Upper lobe of left lung (tissue), 6 donors: ENCODE results near the gene GFOD1. TPM values are rescaled to one million over a fixed set of nuclear protein-coding genes. Genes with fewer than 3 reads are reported as not detected.
A peak's percentile ranks its signal among the peaks of the same experiment; 100 is the strongest.

ENCODE experiments used
- ATAC-seq, 2 donors: fragments of 200-7000 bp; cut with Tn5 transposase; one replicate each; pipeline ENCODE4 v1.9.1; 2022; ENCODE audit warnings: mild to moderate bottlenecking in 2 of 2, moderate library complexity in 2 of 2; ENCODE audit not compliant: low FRiP score in 2 of 2
- DNase-seq, 2 donors: peaks; one replicate each; pipeline ENCODE4 v3.0.0-alpha.2; 2019 to 2020
- H3K27ac ChIP-seq, 4 donors: fragments of 200-600 bp; sonication (generic); one replicate each; pipeline ENCODE4 v1.5.1; 2016 to 2019
- H3K27me3 ChIP-seq, 4 donors: fragments of 200-600 bp; sonication (generic); one replicate each; pipeline ENCODE4 v1.5.1; 2017 to 2019
- H3K36me3 ChIP-seq, 4 donors: fragments of 200-600 bp; sonication (generic); one replicate each; pipeline ENCODE4 v1.5.1; 2016 to 2019
- H3K4me1 ChIP-seq, 4 donors: fragments of 200-600 bp; sonication (generic); one replicate each; pipeline ENCODE4 v1.5.1; 2018 to 2019
- H3K4me3 ChIP-seq, 4 donors: fragments of 200-600 bp; sonication (generic); one replicate each; pipeline ENCODE4 v1.5.1; 2017 to 2019; ENCODE audit warnings: mild to moderate bottlenecking in 2 of 4, moderate library complexity in 1 of 4
- H3K9me3 ChIP-seq, 4 donors: fragments of 200-600 bp; sonication (generic); one replicate each; pipeline ENCODE4 v1.5.1; 2018 to 2019
- EP300 ChIP-seq, 4 donors: sonication (generic); formaldehyde crosslinking; IDR thresholded peaks; one replicate each; pipeline ENCODE4 v1.5.1; 2017; ENCODE audit warnings: antibody characterized with exemption in 4 of 4, control low read depth in 2 of 4
- POLR2A ChIP-seq, 4 donors: fragments of 450-650 bp; IDR thresholded peaks; one replicate each; pipeline ENCODE4 v1.5.1; 2016 to 2017; ENCODE audit warnings: antibody characterized with exemption in 4 of 4, mild to moderate bottlenecking in 2 of 4
- POLR2AphosphoS5 ChIP-seq, 2 donors: sonication (generic); formaldehyde crosslinking; IDR thresholded peaks; one replicate each; pipeline ENCODE4 v1.5.1; 2017; ENCODE audit warnings: antibody characterized with exemption in 2 of 2
- WGBS, 2 donors: methylation state at CpG; one replicate each; pipeline ENCODE4 v1.1.5; 2017 to 2018; 5-methylcytosine and 5-hydroxymethylcytosine counted together
- total RNA-seq, 6 donors: library from RNA; depleted of rRNA in 4 of 6; stranded (reverse); fragments of >200 nt in 4 of 6; gene quantifications; one replicate each; pipeline versions ENCODE4 v1.1.0 to v1.2.1, GENCODE V29; 2016 to 2021
- TF ChIP-seq, protein P1 (sequence below), 6 experiments: fragments of 450-650 bp in 4 of 6; fragments of 200-600 bp in 2 of 6; sonication (generic) in 2 of 6; IDR thresholded peaks; one replicate each; pipeline ENCODE4 v1.5.1; 2016 to 2019; ENCODE audit warnings: antibody characterized with exemption in 6 of 6
- donor health status: DM: no; HTN: no; CAD: no; lungs with moderate emphysema.
- donor health status: DM: no; HTN: yes; CAD: no; lungs with severe emphysema.

GFOD1 gene, protein sequence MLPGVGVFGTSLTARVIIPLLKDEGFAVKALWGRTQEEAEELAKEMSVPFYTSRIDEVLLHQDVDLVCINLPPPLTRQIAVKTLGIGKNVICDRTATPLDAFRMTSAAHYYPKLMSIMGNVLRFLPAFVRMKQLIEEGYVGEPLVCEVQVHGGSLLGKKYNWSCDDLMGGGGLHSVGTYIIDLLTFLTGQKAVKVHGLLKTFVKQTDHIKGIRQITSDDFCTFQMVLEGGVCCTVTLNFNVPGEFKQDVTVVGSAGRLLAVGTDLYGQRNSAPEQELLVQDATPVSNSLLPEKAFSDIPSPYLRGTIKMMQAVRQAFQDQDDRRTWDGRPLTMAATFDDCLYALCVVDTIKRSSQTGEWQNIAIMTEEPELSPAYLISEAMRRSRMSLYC
- 10 to 100 TPM; 22.8 to 37.7 (median 25.8) TPM for total RNA-seq

DNA sequence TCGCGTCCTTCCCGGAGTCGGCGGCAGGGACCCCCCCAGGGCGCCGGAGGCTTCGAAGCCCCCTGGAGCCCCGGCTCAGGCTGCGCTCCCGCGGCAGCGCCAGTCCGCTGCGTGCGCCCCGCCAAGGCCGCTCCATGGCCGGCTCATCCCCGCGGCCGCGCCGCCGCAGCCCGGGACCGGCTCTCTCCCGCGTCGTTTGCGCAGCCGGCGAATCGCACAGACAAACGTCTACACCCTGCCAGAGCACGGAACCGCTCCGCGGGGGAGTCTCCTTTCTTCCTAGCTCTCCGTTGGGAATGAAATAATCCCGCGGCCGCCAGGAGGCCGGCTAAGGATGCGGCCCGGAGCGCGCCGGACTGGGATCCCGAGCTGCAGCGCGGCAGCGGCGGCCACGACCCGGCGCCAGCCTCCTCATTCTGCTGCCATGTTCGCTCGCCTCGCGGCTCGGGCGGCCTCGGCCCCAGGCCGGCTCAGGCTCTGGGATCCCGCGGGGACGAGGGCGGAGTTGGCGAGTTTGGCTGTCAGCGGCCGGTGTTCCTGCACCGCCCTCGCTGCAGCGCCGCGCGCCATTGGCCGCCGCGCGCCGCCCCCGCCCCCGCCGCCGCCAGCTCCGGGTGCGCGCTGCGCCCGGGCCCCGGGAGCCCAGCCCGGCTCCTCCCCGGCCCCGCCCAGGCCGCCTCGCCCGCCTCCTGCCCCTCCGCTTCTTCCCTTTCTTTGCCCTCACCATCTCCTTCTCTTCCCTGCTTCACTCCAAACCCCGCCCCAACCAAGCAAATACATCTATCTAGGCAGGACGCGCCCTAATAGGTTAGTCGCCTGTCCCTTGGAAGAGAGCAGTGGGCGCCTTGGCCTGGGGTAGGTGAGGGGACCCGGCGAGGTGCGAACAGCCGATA, at the start of gene GFOD1:
TSS of gene GFOD1 (minus strand) at position 479 of the 893 bp plus-strand sequence. CDS start 710 bp downstream, outside the sequence.
- peak within 1 kb of the TSS; percentile 86 to 91 (median 89) for H3K27ac ChIP-seq
- H3K36me3 ChIP-seq, result no peaks in the 10 kb centered on the region
- DNase-seq (peak; percentile 91 to 98), ATAC-seq (peak; percentile 89 to 94)
- H3K4me1 ChIP-seq, result peaks cover 18 to 30% (median 21%) of the 10 kb centered on the region in 4 donors
- peak within 1 kb of the TSS; percentile 76 to 100 (median 92) for H3K4me3 ChIP-seq
- 0 to 1% methylated on average over 23 to 49 of the region's 109 CpGs for WGBS, 2 donors
- no peaks in the 10 kb centered on the region for H3K27me3 ChIP-seq
- TF ChIP-seq, protein P1, sequence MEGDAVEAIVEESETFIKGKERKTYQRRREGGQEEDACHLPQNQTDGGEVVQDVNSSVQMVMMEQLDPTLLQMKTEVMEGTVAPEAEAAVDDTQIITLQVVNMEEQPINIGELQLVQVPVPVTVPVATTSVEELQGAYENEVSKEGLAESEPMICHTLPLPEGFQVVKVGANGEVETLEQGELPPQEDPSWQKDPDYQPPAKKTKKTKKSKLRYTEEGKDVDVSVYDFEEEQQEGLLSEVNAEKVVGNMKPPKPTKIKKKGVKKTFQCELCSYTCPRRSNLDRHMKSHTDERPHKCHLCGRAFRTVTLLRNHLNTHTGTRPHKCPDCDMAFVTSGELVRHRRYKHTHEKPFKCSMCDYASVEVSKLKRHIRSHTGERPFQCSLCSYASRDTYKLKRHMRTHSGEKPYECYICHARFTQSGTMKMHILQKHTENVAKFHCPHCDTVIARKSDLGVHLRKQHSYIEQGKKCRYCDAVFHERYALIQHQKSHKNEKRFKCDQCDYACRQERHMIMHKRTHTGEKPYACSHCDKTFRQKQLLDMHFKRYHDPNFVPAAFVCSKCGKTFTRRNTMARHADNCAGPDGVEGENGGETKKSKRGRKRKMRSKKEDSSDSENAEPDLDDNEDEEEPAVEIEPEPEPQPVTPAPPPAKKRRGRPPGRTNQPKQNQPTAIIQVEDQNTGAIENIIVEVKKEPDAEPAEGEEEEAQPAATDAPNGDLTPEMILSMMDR (IDR thresholded peaks at IDR 0.05), result peak in 3 of 6 experiments; percentile 26 to 68 (median 60)
- TF ChIP-seq EP300 (IDR thresholded peaks at IDR 0.05) (no peak), POLR2A (IDR thresholded peaks at IDR 0.05) (peak in 3 of 4 donors; percentile 69 to 90 (median 74)), POLR2AphosphoS5 (IDR thresholded peaks at IDR 0.05) (peak; percentile 52 to 92)
- no peaks in the 10 kb centered on the region for H3K9me3 ChIP-seq

DNA sequence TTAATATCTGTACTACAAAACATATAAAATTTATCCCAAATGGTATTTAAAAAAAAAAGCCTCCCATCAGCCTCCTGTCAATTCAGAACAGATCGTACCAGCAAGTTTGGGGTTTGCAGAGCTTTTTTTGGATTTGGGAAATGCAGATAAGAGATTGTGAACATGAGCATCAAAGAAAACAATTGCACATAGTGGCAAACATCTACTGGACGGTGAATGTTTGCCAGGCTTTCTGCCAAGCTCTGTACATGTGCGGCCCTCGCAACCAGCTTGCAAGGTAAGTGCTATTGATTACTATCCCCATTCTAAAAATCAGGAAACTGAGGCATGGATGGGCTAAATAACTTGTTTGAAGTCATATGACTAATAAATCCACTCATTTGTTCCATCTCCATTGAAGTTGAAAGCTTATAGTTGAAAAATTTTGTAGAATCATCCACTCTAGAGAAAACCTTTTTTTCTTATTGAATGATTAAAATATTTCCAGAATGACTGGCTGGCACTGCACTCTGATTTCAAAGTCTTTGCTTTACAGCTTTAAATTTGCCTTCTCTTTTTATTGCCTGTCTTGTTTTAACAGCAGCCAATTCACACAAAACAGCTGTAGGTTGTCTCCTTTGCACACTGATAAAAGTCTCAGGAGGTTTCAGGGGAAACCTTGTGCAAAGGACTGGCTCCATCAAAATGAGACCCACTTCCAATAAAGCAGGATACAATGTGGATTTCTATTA, 49.6 kb upstream of the GFOD1 start:
- TF ChIP-seq POLR2AphosphoS5 (IDR thresholded peaks at IDR 0.05) (no peak), POLR2A (IDR thresholded peaks at IDR 0.05) (no peak), EP300 (IDR thresholded peaks at IDR 0.05) (no peak)
- TF ChIP-seq, protein P1 (IDR thresholded peaks at IDR 0.05), result no peak
- no peak for DNase-seq
- H3K27ac ChIP-seq, result no peak overlapping the region
- no peaks in the 10 kb centered on the region for H3K36me3 ChIP-seq
- H3K4me1 ChIP-seq, result peaks cover 0 to 15% (median 6%) of the 10 kb centered on the region in 4 donors
- H3K27me3 ChIP-seq, result no peaks in the 10 kb centered on the region
- H3K4me3 ChIP-seq, result no peak overlapping the region
- no peak for ATAC-seq
- no peaks in the 10 kb centered on the region for H3K9me3 ChIP-seq
- 74 to 79% methylated on average over 4 of the region's 4 CpGs for WGBS, 2 donors

DNA sequence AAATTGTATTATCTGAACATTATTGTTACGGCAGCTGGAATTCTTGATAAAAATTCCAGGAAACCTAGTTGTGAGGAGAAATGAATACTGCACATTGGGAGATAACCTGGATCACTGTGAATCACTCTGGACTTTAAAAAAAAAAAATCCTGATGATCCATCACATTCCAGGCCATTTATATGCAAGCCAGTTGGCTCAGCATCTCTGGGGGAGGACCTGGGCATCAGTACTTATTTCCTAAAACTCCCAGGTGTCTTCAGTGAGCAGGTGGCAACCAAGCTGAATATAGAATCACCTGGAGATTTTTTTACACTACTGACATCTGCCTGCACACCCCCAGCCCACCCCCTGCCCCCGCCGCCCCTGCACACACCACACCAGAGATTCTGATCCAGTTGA, 47.9 kb upstream of the GFOD1 start:
- TF ChIP-seq POLR2AphosphoS5 (IDR thresholded peaks at IDR 0.05), result no peak
- TF ChIP-seq, protein P1 (IDR thresholded peaks at IDR 0.05), result no peak
- TF ChIP-seq EP300 (IDR thresholded peaks at IDR 0.05), result no peak
- TF ChIP-seq POLR2A (IDR thresholded peaks at IDR 0.05), result no peak
- no peaks in the 10 kb centered on the region for H3K27me3 ChIP-seq
- 94 to 97% methylated on average over 3 of the region's 3 CpGs for WGBS, 2 donors
- DNase-seq (no peak), ATAC-seq (no peak)
- no peak overlapping the region for H3K4me3 ChIP-seq
- no peaks in the 10 kb centered on the region for H3K36me3 ChIP-seq
- peaks cover 0 to 15% (median 6%) of the 10 kb centered on the region in 4 donors for H3K4me1 ChIP-seq
- no peaks in the 10 kb centered on the region for H3K9me3 ChIP-seq
- H3K27ac ChIP-seq, result no peak overlapping the region

DNA sequence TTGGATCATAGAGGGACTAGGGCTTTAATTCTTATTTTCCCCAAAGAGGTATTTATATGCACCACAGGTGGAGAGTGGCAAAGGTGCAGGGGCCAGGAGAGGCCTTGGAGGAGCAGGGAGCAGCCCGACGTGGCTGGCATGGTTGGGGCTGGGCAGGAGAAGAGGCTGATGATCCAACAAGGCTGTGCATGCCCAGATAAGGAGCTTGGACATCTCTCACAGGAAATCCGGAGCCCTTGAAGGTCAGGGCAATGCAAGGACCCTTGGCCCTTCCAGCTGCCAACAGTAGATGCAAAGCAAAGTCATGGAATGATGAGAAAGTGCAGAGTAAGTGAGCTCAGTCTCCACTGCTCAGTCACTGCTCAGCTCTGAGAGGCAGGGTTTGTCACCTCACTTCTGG, 47.1 kb upstream of the GFOD1 start:
- no peak for ATAC-seq
- Histone ChIP-seq H3K4me3 (no peak overlapping the region), H3K4me1 (peaks cover 0 to 15% (median 6%) of the 10 kb centered on the region in 4 donors), H3K27ac (no peak overlapping the region), H3K36me3 (no peaks in the 10 kb centered on the region), H3K27me3 (no peaks in the 10 kb centered on the region), H3K9me3 (no peaks in the 10 kb centered on the region)
- DNase-seq, result no peak
- TF ChIP-seq EP300 (IDR thresholded peaks at IDR 0.05), result peak in 1 of 4 donors; percentile 45
- TF ChIP-seq, protein P1 (IDR thresholded peaks at IDR 0.05), result no peak
- peak; percentile 28 to 41 for TF ChIP-seq POLR2AphosphoS5 (IDR thresholded peaks at IDR 0.05)
- WGBS, 2 donors, result 72 to 79% methylated on average over 3 of the region's 3 CpGs
